GM18511 (cell line): ENCODE data around the gene AGBL3.
"Not testable (repeated sequence)": the region's sequence is repeated elsewhere in the genome, so short reads cannot be mapped to it uniquely, and the experiment has no call there.

Experiments
- ATAC-seq: cut with Tn5 transposase; IDR thresholded peaks from one replicate; pipeline ENCODE4 v1.9.1; 2021; ENCODE audit warnings: mild to moderate bottlenecking, moderate library complexity; ENCODE audit not compliant: unreplicated experiment

The AGBL3 gene

GRCh38 chr7:135074531-135074930 lies 88.2 kb downstream of the AGBL3 start:
- no peak for ATAC-seq

DNA sequence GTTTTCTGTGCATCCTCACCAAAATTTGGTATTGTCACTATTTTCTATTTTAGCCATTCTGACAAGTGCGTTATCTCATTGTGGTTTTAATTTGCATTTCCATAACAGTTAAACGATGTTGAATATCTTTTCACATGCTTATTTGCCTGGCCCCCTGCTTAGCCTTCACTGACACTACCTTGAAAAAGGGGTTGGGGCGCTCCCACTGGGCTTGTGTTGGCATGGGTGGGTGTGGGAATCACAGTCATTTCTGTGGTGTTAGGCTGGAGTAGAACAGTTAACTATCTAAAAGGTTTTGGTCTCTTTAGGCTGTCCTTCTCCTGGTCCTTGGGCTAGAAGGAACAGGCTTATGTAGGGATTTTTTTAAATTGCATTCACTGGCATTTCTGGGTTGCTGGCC lies 89.4 kb downstream of the AGBL3 start:
- no peak for ATAC-seq

DNA sequence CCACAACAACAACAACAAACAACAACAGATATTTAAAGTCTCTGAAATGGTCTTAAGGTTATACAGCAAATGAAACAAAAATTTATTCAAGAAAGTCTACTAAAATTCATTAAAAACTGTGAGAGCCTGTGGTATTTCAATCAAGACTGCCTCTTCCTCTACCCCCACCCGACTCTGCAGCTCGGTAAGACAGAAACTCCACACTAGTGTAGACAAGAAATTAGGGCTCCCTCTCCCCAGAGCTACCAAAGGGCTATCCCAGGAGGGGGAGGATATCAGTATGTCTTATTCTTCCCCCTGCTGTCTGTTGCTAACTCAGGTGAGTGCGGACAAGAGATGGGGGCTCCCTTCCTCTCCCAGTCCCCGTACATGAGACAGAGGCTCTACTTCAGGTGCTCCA lies 90.6 kb downstream of the AGBL3 start:
- ATAC-seq, result no peak

GRCh38 chr7:135077642-135078041 lies 91.3 kb downstream of the AGBL3 start:
- ATAC-seq, result no peak

DNA sequence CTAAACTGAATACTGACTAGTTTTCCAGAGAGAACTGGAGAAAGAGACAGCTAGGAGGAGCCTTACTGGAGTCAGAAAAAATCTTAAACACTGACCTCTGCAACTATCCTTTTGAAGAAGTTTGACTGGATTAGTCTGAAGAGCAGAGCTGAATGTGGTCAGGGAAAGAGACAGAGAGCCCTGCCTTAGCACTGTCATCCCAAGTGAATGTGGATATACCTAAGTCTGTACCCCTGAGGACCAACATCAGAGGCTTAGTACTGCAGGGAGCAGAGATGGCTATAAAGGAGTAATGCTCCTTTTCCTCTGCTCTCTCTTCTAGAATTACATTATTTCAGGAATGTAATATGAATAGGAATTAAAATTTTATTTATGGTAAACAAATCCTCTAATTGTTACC lies 91.7 kb downstream of the AGBL3 start:
- no peak for ATAC-seq

GRCh38 chr7:135079068-135079467 lies 92.8 kb downstream of the AGBL3 start:
- no peak for ATAC-seq

DNA sequence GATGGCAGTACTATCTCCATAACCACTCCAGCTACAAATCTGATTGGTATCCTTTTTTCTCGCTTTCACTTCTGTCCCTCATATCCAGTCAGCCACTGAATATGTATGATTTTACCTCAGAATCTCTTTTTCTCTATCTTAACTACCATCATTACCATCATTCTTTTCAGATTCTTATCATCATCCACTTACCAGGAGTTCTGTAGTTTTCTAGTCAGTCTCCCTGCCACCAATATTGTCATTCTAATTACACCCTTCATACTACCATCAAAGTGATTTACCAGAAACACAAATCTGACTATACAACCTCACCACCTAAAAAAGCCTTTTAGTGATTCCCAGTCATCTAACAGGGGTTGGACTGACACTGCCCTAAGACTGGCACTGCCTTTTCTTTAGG lies 96.7 kb downstream of the AGBL3 start:
- ATAC-seq, result no peak

GRCh38 chr7:135088566-135088965 lies 102.3 kb downstream of the AGBL3 start:
- ATAC-seq, result no peak

DNA sequence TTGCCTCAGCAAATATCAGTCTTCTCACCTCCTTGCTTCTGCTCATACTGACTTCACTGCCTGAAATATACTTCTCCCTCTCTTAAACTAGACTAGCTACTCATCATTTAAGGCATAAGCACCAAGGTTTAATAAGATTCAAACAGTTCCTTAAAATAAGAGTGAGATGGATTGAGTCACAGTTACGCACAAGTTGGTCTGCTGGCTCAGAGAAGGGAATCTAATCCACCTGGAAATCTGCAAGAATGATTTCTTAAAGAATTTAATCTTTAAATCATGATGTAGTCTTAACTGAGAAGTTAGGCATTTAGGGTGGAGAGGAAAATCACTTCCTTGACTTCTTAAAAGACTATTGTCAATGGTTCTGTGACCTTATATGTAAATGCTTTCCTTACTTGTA lies 105.4 kb downstream of the AGBL3 start:
- ATAC-seq, result no peak

DNA sequence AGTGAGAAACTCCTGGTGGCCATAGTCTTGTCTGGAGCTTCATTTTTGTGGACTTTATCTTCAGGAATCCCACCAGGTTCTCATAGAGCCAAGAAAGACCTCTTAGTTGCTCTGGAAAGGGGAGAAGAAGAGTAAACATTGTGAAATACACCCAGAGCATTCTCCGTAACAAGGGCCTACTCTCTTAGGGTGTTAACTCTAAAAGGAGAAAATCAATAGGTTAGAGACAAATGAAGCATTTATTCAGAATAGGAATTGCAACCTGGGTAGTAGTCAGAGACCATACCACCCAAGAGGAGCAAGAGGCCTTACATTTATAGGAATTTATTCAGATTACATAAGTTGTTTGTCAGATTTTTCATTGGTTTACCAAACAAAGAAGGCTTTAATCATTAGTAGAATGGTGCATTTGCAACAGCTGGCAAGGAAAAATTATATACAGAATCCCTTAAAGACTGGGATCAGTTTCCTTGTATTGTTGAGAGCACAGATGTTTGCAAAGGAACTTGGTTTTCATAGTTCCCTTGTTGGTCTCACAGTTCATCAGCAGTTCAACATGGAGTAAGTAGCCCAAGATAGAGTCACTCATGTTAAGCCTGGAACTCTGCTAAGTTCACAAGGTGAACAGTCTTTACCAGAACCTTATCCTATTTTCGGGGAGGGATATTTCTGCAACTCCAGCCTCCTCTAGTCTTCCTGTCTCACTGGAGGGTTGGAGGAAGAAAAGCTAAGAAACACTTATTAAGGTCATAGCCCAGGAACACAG lies 108.3 kb downstream of the AGBL3 start:
- no peak for ATAC-seq

DNA sequence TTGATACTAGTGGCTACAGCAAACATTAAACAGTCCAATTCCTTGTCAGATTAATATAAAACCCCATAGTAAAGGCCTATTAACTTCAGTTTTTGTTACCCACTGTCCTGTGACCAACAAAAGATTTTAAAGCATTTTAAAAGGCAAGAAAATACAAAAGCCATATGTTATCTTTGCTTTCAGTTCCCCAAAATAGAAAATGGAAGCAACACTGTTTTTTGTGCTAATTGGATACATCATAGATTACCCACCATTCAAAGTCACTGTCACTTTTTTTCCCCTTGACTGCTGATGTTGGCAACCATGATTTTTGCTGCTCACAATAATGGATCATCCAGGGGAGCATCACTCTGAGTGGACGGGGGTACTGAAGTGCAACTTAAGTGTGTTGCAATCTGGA lies 109.1 kb downstream of the AGBL3 start:
- ATAC-seq, result no peak

GRCh38 chr7:135098391-135098790 lies 112.1 kb downstream of the AGBL3 start:
- ATAC-seq, result no peak

DNA sequence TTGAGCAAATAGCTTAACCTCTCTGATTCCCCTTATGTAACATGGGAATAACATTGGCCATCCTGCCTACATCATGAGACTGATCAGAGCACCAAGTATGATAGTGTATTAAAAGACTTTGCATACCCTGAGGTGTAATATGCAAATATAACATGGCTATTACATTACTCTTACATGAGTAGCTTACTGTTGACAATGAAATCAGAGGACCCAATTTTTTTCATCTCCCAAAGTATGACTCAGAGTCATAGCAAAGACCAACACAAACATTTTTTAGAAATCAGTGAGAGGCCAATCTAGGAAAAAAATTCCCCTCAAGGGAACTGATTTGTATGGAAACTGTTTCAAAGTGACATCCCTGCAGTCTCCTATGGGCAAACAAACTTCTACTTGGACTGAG lies 114.5 kb downstream of the AGBL3 start:
- ATAC-seq, result no peak

GRCh38 chr7:135102372-135102771 lies 116.1 kb downstream of the AGBL3 start:
- ATAC-seq, result peak; percentile 97

GRCh38 chr7:135109562-135109961 lies 123.3 kb downstream of the AGBL3 start:
- ATAC-seq, result no peak

DNA sequence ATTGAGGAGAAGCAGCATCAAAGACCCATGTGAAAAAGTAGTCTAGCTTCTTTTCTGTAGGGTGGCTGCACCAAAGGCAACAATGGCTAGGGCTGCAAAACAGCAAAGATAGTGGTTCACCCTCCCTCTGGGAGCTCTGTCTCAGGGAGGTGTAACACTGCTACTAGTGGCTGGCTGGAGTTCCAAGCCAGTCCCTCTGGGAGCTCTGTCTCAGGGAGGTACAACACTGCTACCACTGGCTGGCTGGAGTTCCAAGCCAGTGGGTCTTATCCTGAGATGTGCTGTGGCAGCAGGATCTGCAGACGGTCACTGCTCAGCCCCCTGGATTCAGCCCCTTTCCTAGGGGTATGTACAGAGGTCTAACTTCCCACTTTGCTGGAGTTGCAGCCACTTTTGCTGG lies 123.7 kb downstream of the AGBL3 start:
- ATAC-seq, result no peak

GRCh38 chr7:135111379-135111778 lies 125.1 kb downstream of the AGBL3 start:
- ATAC-seq, result no peak

DNA sequence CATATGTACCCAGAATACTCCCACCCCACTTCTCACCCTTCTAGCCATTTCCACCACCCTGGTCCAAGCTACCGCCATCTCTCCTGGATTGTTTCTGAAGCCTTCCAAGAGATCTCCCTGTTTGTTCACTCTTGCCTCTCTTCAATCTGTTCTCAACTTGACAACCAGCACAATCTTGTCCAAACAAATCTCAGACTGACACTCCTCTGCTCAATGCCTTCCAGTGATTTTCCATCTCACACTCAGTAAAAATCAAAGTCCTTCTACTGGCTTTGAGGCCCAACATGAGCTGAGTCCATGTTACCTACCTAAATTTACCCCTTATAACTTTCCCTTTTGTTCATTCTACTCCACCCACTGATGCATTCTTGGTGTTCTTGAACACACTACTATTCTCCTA lies 128.3 kb downstream of the AGBL3 start:
- ATAC-seq, result no peak

DNA sequence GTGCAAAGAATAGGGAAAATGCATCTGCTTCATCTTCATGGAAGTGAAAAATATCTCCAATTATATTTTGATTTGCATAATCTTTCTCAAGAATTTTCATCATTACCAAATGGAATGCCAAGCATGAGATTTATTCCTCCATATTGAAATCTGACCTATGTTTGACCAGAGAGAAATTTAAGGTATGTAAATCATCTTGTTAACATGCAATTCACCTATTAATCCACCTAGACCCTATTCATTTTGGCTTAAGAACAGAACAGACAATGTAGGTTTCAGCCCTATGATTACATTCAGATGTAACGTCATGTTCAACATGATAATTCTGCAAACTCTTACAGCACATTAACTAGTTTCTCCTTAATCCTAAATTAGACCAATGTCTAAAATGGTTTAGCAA lies 130.8 kb downstream of the AGBL3 start:
- ATAC-seq, result no peak

DNA sequence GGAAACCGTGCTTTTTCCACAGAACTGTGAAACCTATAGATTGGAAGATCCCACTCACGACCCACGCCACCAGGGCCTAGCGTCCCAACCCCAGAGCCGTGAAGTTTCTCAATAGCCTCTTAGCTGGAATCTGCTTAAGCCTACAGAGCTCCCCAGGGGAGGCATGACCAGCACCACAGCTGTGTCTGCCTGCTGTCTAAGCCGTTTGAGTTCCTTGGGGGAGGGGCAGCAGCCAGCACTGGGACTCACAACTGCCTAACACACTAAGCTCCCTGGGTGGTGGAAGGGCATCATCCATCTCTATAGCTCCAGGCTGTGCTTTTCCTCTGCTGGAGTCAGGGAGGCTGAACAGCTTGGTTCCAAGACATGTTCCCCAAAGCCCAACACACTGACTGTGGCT lies 135.6 kb downstream of the AGBL3 start:
- ATAC-seq, result no peak

DNA sequence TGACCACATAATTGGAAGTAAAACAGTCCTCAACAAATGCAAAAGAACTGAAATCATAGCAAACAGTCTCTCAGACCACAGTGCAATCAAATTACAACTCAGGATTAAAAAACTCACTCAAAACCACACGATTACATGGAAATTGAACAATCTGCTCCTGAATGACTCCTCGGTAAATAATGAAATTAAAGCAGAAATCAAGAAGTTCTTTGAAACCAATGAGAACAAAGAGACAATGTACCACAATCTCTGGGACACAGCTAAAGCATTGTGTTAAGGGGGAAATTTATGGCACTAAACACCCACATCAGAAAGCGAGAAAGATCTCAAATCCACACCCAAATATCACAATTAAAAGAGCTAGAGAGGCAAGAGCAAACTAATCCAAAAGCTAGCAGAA lies 138.3 kb downstream of the AGBL3 start:
- not testable (repeated sequence) for ATAC-seq

DNA sequence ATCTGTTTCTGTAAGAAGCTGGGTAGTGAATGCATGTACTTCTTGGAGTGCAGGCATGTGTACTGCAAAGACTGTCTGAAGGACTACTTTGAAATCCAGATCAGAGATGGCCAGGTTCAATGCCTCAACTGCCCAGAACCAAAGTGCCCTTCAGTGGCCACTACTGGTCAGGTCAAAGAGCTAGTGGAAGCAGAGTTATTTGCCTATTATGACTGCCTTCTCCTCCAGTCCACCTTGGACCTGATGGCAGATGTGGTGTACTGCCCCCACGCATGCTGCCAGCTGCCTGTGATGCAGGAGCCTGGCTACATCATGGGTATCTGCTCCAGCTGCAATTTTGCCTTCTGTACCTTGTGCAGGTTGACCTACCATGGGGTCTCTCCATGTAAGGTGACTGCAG lies 142.6 kb downstream of the AGBL3 start:
- ATAC-seq, result no peak

DNA sequence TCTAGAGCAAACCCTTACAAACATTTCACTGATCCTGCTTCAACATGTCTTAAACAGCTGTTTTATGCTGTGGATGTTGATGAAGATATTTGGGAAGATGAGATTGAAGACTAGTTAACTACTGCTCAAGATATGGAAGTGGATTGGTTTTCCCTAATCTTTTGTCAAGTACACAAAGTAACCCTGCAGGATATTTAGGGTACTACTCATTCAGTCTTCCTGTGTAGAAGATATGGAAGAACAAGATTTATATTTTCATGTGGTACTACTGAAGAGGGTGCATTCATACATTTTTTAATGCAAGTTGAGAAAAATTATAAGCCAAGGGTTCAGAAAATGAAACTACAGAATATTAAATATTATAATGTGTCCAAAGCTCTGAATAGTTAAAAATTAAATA lies 143.3 kb downstream of the AGBL3 start:
- no peak for ATAC-seq
